Nucleus accumbens (tissue), 56 donors: ENCODE data around the gene PDHX.
"Not testable (repeated sequence)": the region's sequence is repeated elsewhere in the genome, so short reads cannot be mapped to it uniquely, and the experiment has no call there.

Experiments used
- DNase-seq, 56 donors: peaks; one replicate each; lab custom pipeline; 2025; lab: John Stamatoyannopoulos, UW

Gene PDHX

DNA sequence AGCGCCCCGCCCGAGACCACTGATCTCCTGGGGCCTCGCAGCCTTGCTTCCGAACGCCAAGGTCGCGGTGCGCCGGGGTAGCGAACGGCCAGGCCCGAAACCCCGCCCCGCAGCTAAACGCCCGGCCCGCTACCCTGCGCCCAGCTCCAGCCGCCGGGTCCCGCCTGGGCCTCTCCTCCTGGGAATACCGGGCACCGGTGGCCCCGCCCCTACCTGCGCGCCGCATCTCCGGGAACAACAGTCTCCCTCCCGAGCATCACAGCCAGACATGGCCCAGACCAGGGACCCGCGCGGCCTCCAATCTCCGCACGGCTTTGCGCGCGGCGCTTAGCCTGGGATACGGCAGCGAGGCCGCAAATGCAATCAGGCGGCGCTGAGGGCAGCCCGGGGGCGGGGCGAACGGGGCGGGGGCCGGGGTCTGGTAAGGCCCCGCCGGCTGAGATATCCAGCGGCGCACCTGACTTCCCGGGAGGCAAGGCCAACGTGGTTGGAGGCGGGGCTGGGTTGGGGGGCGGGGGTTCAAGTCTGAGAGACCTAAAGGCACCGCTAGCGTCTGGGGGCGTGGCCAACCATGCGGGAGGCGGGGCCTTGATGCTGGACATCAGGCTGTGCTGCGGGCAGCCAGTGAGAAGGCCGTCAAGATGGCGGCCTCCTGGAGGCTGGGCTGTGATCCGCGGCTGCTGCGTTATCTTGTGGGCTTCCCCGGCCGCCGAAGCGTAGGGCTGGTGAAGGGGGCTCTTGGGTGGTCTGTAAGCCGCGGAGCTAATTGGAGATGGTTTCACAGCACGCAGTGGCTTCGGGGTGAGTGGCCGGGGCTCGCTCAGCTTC is at the start of gene PDHX, which contains the start of gene APIP:
TSS of gene PDHX (plus strand) at position 604 of the 828 bp plus-strand sequence. CDS start at position 642, 38 bp downstream.
TSS of gene APIP (minus strand) at position 365 of the 828 bp plus-strand sequence. CDS start at position 270, 95 bp downstream.
- DNase-seq: peak; percentile 60 to 98 (median 94)

DNA sequence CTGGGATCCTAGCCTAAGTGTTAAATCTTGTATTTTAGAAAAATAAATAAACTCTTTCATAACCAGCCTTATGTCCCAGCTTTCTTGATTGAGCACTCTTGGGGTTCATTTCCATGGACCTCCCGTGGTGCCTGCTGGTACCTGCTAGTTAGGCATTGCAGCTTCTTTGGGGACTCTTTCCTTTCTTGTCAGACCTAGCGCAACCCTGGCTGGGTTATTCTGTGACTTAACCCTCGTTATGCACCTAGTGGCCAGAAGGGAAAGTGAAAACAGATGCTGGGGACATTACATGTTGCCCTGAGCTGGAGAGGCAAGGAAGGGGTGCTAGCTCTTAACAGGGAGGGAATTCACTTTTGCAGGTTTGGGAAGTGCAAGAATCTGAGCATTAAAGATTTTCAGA is 47.0 kb upstream of the PDHX start:
- no peak for DNase-seq

DNA sequence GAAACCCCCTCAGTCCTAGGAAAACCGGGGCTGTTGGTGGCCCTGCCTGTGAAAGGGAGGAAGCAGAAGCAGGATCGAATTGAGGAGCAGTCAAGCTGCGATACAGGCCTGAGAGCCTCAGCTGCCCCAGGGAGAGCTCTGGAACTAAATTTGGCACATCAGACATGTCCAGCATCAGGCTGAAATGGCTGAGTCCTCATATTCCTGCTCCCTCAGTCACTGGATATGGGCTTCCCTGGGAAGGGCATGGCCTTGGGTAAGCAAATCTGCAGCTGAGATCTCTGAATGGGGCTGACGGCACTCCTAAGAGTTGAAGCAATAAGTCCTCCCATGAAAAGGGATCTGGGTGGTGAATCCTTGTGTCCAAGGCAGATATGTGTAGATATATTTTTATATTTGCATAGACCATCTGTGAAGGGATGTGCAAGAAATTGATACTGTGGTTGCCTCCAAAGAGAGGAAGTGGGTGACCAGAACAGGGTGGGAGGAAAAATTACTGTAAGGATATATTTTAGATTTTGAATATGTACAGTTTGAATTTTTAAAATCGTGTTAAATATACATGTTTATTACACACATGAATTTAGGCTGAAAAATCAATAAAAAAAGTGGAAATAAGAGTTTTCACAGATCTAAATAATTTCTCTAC is 45.7 kb upstream of the PDHX start:
- DNase-seq: no peak

DNA sequence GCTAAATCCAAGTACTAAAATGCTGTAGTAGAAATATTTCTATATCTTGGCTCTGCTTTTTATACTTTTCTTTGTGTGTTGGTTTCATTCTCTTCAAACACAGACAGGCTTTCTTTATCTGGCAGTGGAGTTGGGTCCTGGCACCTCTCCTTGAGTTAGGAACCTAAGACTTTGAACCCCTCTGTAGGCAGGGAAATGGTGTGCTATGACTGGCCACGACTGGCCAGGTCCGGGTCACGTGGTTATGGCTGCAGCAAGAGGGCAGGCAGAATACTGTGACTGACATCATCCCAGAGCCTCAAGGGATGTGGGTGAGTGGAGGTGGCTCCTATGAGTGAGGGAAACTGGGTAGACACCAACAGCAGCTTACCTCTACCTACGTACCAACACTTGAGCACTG is 42.2 kb upstream of the PDHX start:
- no peak for DNase-seq

DNA sequence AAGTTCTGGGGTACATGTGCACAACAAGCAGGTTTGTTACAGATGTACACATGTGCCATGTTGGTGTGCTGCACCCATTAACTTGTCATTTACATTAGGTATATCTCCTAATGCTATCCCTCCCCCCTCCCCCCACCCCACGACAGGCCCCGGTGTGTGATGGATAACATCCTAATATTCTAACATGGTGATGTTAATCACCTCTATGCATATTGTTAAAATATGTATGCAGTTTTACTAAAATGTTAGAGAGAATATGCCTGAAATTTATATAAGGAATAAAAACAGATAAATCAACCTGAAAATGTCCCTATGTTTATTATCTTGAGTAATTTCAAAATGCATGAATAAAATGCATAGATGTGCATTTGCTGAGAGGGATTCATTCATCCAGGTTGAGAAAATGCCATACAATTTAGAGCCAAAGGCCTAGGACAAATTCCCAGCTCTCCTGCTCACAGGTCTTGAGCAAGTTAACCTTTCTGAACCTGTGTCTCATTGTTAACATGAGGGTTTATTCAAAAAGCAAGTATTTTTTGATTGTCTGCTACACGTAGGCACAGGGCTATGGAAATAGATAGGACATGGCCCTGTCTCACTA is 38.9 kb upstream of the PDHX start:
- DNase-seq: no peak

DNA sequence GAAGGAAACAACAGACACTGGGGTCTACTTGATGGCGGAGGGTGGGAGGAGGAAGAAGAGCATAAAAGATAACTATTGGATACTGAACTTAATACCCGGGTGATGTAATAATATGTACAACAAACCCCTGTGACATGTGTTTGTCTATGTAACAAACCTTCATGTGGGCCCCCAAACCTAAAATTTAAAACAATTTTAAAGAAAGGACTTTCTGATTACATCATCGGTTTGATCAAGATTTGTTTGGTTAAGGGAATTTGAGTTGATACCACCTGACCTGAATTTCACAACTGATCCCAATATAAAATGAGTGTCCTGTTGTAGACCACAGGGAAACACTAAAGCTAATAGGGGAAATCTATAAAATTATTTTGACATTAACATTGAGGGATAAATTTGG is 34.5 kb upstream of the PDHX start:
- DNase-seq: no peak

DNA sequence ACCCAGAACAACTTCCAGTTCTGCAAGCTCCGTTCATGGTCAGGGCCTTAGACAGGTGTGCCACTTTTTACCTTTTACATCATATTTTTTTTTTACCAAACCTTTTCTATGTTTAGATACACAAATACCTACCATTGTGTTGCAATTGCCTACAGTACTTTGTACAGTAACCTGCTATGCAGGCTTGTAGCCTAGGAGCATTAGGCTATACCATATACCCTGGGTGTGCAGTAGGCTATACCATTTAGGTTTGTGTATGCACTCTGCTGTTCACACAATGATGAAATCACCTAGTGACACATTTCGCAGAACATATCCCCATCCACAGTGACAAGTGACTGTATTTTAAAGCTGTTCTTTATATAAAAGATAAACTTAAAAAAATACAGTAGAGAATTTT is 29.8 kb upstream of the PDHX start:
- DNase-seq: no peak

DNA sequence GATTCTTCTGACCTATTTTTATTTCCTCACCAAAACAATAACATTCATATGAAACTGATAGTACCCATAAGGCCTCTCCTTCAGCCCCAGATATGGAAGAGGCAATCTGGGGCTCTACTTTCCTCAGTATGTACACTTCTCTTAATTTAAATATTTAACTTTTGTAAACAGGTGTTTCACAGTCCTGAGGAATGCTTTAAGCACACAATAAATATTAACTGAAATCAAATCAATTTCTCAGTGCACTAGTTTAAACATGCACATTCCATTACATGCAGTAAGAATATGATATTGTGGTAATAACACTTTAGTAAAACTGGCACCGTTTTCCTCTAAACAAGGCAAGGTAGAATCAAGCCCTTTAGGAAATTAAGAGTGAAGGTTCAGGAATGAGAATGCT is 29.2 kb upstream of the PDHX start:
- DNase-seq: no peak

DNA sequence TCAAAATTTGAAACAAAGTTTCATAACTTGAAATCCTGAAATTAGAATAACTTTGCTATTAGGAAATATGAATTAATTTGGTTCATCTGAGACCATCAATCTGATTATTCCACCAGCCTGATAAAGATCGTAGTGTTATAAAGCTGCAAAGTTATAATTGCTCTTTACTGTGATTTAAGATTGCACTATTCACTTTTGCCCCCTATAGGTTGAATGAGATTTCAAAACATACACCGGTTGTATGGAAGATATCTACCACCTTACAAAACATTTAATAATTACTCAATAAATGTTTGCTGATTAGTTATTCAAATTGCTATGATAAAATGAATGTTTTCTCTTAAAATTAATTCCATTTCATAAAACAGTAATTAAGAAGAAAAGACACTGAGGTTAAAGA is 26.3 kb upstream of the PDHX start:
- no peak for DNase-seq

DNA sequence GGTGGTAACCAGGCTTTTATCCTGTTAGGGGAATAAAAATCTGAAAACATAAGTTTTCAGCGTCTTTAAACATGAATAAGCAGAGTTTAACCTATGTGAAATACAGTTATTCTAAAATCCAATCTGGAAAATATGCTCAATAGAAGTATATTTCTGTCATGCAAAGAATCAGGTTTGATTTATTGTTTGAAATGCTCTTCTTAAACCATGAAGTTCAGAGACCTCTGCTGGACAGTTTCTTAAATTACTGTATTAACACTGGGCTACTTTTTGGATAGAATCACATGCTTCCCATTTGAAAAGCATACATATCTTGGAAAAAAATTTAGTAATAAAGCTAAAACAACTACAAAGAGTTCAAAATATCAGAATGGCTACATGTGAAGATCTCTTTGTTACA is 25.6 kb upstream of the PDHX start:
- DNase-seq: no peak

DNA sequence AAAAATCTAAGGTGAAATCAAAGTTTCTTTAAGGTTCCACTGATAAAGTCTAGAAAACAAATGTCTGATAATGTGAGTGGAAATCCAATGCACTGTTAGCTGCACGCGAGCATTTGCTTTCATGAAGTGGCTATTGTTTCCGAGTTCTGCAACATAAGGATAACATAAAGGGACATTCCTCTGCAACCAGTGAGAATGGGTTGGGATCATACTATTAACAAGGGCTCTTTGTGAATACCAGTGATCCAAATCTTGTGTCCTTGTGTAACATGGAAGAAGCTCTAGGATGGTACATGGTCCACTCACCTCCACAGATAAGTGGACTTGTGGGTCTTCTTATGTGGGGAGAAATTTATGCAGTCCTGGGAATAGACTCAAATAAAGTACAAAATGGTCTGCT is 24.8 kb upstream of the PDHX start:
- no peak for DNase-seq

DNA sequence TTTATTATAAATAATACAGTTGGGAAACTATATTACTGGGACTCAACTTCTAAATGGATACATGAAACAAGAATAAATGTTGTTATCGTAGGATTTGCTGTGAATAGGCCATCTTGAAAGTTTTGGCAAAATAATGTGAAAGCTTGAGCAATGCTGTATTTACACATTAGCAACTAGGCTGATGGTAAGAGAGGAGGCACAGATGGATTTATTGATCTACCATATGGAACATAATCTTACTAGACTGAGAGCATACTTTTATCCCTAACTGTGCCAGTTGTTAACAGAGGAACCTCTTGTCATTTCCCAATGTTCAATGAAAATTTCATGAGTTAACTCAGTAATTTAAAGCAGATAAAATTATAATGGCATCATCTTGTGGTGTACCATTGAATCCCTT is 23.0 kb upstream of the PDHX start:
- no peak for DNase-seq

DNA sequence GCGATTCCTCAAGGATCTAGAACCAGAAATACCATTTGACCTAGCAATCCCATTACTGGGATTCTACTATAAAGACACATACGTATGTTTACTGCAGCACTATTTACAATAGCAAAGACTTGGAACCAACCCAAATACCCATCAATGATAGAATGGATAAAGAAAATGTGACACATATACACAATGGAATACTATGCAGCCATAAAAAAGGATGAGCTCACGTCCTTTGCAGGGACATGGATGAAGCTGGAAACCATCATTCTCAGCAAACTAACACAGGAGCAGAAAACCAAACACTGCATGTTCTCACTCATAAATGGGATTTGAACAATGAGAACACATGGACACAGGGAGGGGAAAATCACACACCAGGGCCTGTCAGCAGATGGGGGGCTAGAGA is 20.2 kb upstream of the PDHX start:
- not testable (repeated sequence) for DNase-seq

DNA sequence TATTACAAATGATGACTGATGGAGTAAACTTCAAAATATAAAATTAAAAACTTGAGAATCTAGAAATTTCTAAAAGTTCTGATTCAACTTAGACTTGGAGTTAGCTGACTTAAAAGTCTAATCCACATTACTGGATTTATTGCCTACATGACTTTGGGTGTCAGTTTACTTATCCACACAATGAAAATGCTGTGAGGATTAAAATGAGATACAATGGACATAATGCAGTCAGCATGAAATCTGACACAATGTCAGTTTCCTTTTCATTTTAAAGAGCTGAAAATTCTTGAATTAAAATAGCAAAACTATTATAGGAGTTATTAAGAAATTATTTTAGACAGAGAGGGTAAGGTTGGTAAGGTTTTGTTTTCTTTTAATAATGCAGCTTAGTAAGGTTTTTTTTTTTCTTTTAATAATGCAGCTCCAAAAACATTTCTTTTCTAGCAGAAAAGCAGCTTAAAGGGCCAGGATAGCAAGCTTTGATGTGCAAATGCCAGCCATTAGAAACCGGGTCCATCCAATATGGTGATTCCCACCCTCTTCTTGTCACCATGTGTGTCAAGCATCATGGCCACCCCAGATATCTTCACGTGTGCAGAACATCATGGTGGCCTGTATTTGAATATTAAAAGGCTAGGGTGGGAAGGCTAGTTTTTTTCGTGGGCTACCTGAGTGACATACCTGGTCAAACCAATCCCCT is 19.1 kb upstream of the PDHX start:
- no peak for DNase-seq

DNA sequence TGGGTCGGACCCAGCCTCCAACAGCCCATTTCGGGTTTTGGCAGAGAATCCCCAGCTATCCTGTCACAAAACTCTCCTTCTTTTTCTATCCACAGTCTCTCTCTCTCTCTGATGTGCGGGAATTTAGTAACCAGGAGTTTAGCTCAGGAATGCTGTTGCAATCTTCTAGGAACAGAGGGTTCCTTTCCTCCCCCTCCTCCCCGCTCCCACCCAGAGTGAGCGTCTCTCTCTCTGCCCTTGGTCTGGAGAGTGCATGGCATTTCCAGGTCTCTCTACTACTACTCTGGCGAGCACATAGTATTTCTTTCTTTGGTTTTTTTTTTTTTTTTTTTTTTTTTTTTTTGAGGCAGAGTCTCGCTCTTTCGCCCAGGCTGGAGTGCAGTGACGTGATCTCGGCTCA is 17.9 kb upstream of the PDHX start:
- no peak for DNase-seq

DNA sequence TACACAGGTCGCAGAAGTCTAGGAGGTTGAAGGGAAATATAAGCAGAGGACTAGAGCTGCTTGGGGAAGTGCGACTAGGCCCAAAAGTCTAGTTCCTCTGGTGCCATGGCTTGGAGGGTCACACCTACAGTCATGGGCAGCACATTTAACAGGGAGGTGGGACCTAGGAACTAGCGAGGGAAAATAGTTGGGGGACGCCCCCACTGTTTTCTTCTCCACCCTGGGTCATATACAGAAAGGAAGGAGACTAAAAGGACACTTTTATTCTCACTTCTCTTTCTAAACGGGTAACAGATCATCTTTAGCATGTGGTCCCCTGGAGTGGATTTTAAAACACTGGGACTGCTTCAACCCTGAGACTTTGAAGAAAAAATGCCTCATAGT is 16.8 kb upstream of the PDHX start:
- no peak for DNase-seq

DNA sequence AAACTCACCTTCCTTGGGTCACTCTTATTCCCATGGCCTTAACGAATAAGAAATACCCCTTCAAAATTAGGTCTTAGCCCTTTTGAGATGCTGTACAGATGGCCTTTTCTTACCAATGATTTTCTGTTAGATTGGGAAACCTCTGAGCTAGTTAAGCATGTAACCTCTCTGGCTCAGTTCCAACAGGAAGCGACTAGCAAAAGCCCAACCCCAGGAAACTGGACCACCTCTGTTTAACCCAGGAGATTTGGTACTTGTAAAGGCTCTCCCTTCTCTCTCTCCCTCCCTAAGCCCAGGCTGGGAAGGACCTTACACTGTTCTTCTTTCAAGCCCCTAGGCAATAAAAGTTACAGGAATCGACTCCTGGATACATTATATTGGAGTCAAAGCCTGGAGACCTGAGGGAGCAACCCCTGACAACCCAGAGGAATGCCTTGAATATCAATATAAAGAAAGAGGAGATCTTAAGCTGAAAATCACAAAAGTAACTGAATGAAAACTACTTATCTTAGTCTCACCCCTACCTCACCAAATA is 11.9 kb upstream of the PDHX start:
- DNase-seq: no peak

DNA sequence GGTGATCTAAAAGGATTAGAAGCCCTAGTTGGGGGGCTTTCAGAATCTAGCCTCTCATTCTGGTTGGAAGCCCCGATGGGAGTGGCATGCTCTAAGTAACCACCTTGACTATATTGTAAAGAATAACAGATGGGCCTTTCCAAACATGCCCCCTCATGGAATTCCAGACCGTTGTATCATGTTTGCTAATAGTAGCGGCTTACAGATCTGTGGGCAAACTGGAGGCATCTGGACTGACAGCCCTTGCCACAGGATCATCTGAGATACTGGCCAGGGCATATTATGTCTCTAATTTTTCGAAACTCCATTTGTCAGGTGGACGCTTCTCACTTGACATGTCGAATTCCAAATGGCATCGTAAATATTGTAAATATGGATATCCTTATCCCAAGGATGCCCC is 10.8 kb upstream of the PDHX start:
- no peak for DNase-seq

DNA sequence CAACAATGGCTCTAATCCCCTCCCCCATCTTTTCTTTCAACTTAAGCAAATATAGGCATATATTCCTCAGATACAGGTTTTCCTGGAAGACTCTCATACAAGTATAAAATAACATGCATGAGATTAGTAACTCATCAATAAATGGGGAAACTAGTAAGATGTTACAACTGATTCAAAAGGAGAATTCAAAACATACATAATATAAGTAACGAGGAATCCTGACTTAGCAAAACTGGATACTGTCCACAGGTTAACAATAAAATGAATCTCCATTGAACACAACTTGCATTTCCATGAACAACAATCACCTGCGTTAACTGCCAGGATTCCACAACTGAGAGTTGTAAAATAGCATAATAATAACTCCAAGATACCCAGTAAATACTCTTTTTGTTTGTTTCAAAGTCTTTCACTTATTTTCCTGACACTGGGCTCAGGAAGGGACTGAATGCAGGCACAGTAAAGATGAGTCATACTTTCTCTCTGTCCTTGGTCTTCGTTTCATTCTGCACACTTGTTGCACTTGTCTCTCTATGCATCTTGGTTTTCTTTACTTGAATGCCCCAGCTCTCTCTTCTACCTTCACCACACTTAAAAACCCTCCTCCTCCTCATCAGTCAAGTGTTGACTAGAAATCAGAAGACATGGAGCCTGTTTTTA is 8.4 kb upstream of the PDHX start:
- no peak for DNase-seq

DNA sequence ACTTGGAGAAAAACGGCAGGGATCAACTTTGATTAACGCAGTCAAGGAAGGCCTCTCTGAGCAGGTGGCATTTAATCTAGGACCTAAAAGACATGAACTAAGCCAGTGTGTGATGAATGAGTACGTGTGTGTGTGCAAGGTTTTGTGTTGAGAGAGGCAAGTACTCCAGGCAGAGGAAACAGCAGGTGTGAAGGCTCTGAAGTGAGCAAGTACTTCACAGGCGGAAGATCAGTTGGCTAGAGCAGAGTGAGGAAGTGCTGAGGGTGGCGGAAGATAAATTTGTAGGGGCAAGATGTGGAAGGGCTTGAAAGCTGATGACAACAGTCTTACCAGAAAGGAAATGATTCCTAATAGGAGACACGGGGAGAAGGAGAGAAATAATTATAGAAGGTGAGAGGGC is 7.0 kb upstream of the PDHX start:
- DNase-seq: no peak
